Astrocyte (in vitro differentiated cells and primary cell): ENCODE measurements around the gene RAB38.

Experiments
- CTCF ChIP-seq: IDR thresholded peaks from 2 replicates; pipeline ENCODE4 v1.5.1; 2011; ENCODE audit warnings: low read depth, mild to moderate bottlenecking, inconsistent platforms, low read length, moderate library complexity; ENCODE audit not compliant: insufficient read depth
- EZH2 ChIP-seq: IDR thresholded peaks from 2 replicates; pipeline ENCODE4 v1.6.1; 2012; ENCODE audit warnings: mild to moderate bottlenecking, low read length, inconsistent platforms; ENCODE audit not compliant: insufficient read depth

DNA sequence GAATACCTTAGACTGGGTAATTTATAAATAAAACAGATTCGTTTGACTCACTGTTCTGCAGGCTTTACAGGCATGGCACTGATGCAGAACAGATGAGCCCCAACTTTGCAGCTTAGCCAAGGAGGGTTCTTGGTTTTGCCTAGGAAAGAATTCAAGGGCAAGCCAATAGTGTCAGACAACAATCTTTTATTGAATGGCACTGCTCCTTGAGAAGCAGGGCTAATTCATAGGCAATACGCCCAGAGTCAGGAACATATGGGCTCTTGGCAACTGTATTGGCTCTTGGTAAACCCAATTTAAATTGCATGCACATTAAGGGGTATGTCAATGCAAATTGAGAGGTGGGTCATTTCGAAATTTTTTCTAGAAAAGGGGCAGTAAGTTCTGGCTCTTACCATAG lies 87.9 kb downstream of the RAB38 start:
- TF ChIP-seq CTCF (no peak), EZH2 (no peak)
